Neural cell (in vitro differentiated cells): ENCODE data around the gene C20orf144. TPM values are rescaled to one million over a fixed set of nuclear protein-coding genes. Genes with fewer than 3 reads are reported as not detected.

Experiments
- H2AFZ ChIP-seq: fragments of 200-600, 300-800 bp; sonication (generic), shearing (Covaris generic); 2 replicates; pipeline ENCODE4 v1.6.0; 2014; ENCODE audit warnings: low read depth, mild to moderate bottlenecking, antibody characterized with exemption, low read length, moderate library complexity
- H3F3A ChIP-seq: fragments of 200-600 bp; shearing (Covaris generic); 2 replicates; pipeline ENCODE4 v1.6.1; 2016; ENCODE audit warnings: mild to moderate bottlenecking, moderate library complexity, mixed read lengths, antibody characterized with exemption, low read length; ENCODE audit not compliant: insufficient read depth, poor library complexity, severe bottlenecking
- H3K27ac ChIP-seq: fragments of 200-600, 300-800 bp; sonication (generic), shearing (Covaris generic); 2 replicates; pipeline ENCODE4 v1.5.1; 2014; ENCODE audit warnings: mild to moderate bottlenecking, low read length, moderate library complexity
- H3K27me3 ChIP-seq: fragments of 300-800, 200-600 bp; sonication (generic), shearing (Covaris generic); 2 replicates; pipeline ENCODE4 v1.6.0; 2014; ENCODE audit warnings: mild to moderate bottlenecking, low read depth, low read length, moderate library complexity; ENCODE audit not compliant: insufficient read depth
- H3K36me3 ChIP-seq: fragments of 300-800, 200-600 bp; sonication (generic), shearing (Covaris generic); 2 replicates; pipeline ENCODE4 v1.5.1; 2014; ENCODE audit warnings: mild to moderate bottlenecking, antibody characterized with exemption, low read length, moderate library complexity; ENCODE audit not compliant: insufficient read depth
- H3K4me2 ChIP-seq: fragments of 300-800, 200-600 bp; sonication (generic), shearing (Covaris generic); 2 replicates; pipeline ENCODE4 v1.6.0; 2014; ENCODE audit warnings: mild to moderate bottlenecking, low read length
- H3K4me3 ChIP-seq: fragments of 300-800, 200-600 bp; sonication (generic), shearing (Covaris generic); 2 replicates; pipeline ENCODE4 v1.5.1; 2014; ENCODE audit warnings: mild to moderate bottlenecking, low read length, moderate library complexity
- H3K79me2 ChIP-seq: fragments of 200-600 bp; shearing (Covaris generic); replicated peaks from 2 replicates; pipeline ENCODE4 v1.6.0; 2014; ENCODE audit warnings: mild to moderate bottlenecking, low read length, moderate library complexity; ENCODE audit not compliant: insufficient read depth
- H3K9ac ChIP-seq: fragments of 300-800, 200-600 bp; sonication (generic), shearing (Covaris generic); 2 replicates; pipeline ENCODE4 v1.6.1; 2016; ENCODE audit warnings: mild to moderate bottlenecking, low read length, mixed read lengths
- H3K9me2 ChIP-seq: fragments of 200-600 bp; shearing (Covaris generic); 2 replicates; pipeline ENCODE4 v1.6.1; 2016; ENCODE audit warnings: mild to moderate bottlenecking, low read length, mixed read lengths; ENCODE audit not compliant: insufficient read depth
- H3K9me3 ChIP-seq: fragments of 200-600, 300-800 bp; sonication (generic), shearing (Covaris generic); 2 replicates; pipeline ENCODE4 v1.6.1; 2016; ENCODE audit warnings: mild to moderate bottlenecking, mixed run types, low read length, moderate library complexity, mixed read lengths
- H4K20me1 ChIP-seq: fragments of 200-600 bp; shearing (Covaris generic); 2 replicates; pipeline ENCODE4 v1.6.1; 2016; ENCODE audit warnings: mild to moderate bottlenecking, mixed run types; ENCODE audit not compliant: insufficient read depth
- CTCF ChIP-seq: fragments of 450-650 bp; IDR thresholded peaks from 2 replicates; pipeline ENCODE4 v1.5.1; 2014; ENCODE audit warnings: antibody characterized with exemption, mild to moderate bottlenecking, moderate library complexity; ENCODE audit not compliant: poor library complexity, severe bottlenecking
- EP300 ChIP-seq: fragments of 450-650 bp; conservative IDR thresholded peaks from 2 replicates; pipeline ENCODE4 v1.6.1; 2014; ENCODE audit warnings: antibody characterized with exemption, mild to moderate bottlenecking, moderate library complexity; ENCODE audit not compliant: poor library complexity, severe bottlenecking
- EZH2 ChIP-seq: fragments of 200-600, 300-800 bp; shearing (Covaris generic), sonication (generic); IDR thresholded peaks from 2 replicates; pipeline ENCODE4 v1.6.1; 2014; ENCODE audit warnings: antibody characterized with exemption, low read length, borderline replicate concordance, mild to moderate bottlenecking; ENCODE audit not compliant: insufficient read depth, poor library complexity, severe bottlenecking
- MXI1 ChIP-seq: fragments of 450-650 bp; conservative IDR thresholded peaks from 2 replicates; pipeline ENCODE4 v1.6.1; 2014; ENCODE audit warnings: antibody characterized with exemption, mild to moderate bottlenecking; ENCODE audit not compliant: poor library complexity, severe bottlenecking
- POLR2AphosphoS5 ChIP-seq: IDR thresholded peaks from 2 replicates; pipeline ENCODE4 v1.6.1; 2012
- RAD21 ChIP-seq: fragments of 450-650 bp; conservative IDR thresholded peaks from 2 replicates; pipeline ENCODE4 v1.6.1; 2014; ENCODE audit warnings: antibody characterized with exemption, mild to moderate bottlenecking, moderate library complexity
- REST ChIP-seq: IDR thresholded peaks from 2 replicates; pipeline ENCODE4 v1.6.1; 2012; ENCODE audit warnings: borderline replicate concordance
- SMC3 ChIP-seq: fragments of 450-650 bp; conservative IDR thresholded peaks from 2 replicates; pipeline ENCODE4 v1.6.1; 2014; ENCODE audit warnings: antibody characterized with exemption, mild to moderate bottlenecking, moderate library complexity; ENCODE audit not compliant: poor library complexity
- TAF1 ChIP-seq: IDR thresholded peaks from 2 replicates; pipeline ENCODE4 v1.6.1; 2012; ENCODE audit warnings: low read depth
- polyA plus RNA-seq: library from polyadenylated mRNA; depleted of rRNA; stranded (reverse); fragments of >200 nt; gene quantifications from 2 replicates; pipeline ENCODE4 v1.2.3, GENCODE V29; 2014

C20orf144 gene
- polyA plus RNA-seq, 1 donor from 2014 or later, result not detected

GRCh38 chr20:33680686-33681085 lies 18.6 kb downstream of the C20orf144 start:
- Histone ChIP-seq H3F3A (no peaks in the 10 kb centered on the region), H3K79me2 (peaks cover 10% of the 10 kb centered on the region), H2AFZ (no peak overlapping the region), H3K4me2 (no peak overlapping the region), H3K4me3 (no peak overlapping the region), H3K9ac (no peak overlapping the region), H3K36me3 (no peaks in the 10 kb centered on the region), H3K9me2 (no peaks in the 10 kb centered on the region), H3K27me3 (no peaks in the 10 kb centered on the region), H3K27ac (no peak overlapping the region), H4K20me1 (no peaks in the 10 kb centered on the region), H3K9me3 (no peaks in the 10 kb centered on the region)
- TF ChIP-seq MXI1 (no peak), SMC3 (no peak), EZH2 (no peak)

GRCh38 chr20:33681288-33681687 lies 19.2 kb downstream of the C20orf144 start:
- Histone ChIP-seq H3K9me3 (no peaks in the 10 kb centered on the region), H4K20me1 (no peaks in the 10 kb centered on the region), H3K36me3 (no peaks in the 10 kb centered on the region), H3K27me3 (no peaks in the 10 kb centered on the region), H3K4me3 (no peak overlapping the region), H3K9ac (no peak overlapping the region), H3K4me2 (no peak overlapping the region), H2AFZ (no peak overlapping the region), H3F3A (no peaks in the 10 kb centered on the region), H3K27ac (no peak overlapping the region), H3K9me2 (no peaks in the 10 kb centered on the region), H3K79me2 (peaks cover 10% of the 10 kb centered on the region)
- TF ChIP-seq CTCF (no peak), TAF1 (no peak), REST (no peak), POLR2AphosphoS5 (no peak), EZH2 (no peak), EP300 (no peak), RAD21 (no peak), MXI1 (no peak), SMC3 (no peak)
